Hematopoietic multipotent progenitor cell treated with erythropoietin and hydrocortisone succinate and interleukin-3 and kit ligand, for 6 days (in vitro differentiated cells): Measurements from ENCODE around the gene DVL1.
A peak's percentile ranks its signal among the peaks of the same experiment; 100 is the strongest.
"Not testable (repeated sequence)": the region's sequence is repeated elsewhere in the genome, so short reads cannot be mapped to it uniquely, and the experiment has no call there.

Experiments
- DNase-seq: peaks from one replicate; pipeline ENCODE4 v3.0.0-alpha.2; 2015

Gene DVL1

GRCh38 chr1:1349256-1350012, at the start of gene DVL1:
Gene DVL1, minus strand, starts transcription at chr1:1349418. Its CDS starts 353 bp downstream, at chr1:1349065.
- DNase-seq: peak; percentile 71

GRCh38 chr1:1398677-1399186, 49.5 kb upstream of the DVL1 start:
- no peak for DNase-seq

- DNase-seq: peak; percentile 64
Measured at GRCh38 chr1:1397839-1398523, 48.8 kb upstream of the DVL1 start.

- DNase-seq: no peak
Measured at GRCh38 chr1:1395166-1395565, 45.9 kb upstream of the DVL1 start.

- DNase-seq: no peak
Measured at GRCh38 chr1:1394116-1394515, 44.9 kb upstream of the DVL1 start.

- no peak for DNase-seq
Measured at GRCh38 chr1:1393428-1393827, 44.2 kb upstream of the DVL1 start.

- no peak for DNase-seq
Measured at GRCh38 chr1:1393014-1393413, 43.8 kb upstream of the DVL1 start.

DNA sequence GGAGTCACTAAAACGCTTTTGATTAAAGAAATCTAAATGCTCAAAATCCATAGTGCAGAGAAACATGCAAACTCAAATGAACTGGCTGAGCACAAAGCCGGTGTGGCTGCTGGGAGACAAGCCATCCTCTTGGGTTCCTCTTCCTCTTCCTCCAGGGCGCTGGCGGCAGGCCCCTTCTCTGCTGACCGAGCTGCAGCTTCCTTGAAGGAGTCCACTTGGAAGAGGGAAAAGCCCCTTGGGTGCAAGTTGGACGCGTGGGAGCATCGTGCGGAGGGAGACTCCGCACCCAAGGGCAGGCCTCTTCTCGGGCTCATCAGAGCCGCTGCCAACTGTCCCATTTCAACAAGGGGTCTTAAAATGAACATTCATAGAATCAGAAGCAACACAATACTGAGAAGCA, 42.0 kb upstream of the DVL1 start:
- no peak for DNase-seq

DNA sequence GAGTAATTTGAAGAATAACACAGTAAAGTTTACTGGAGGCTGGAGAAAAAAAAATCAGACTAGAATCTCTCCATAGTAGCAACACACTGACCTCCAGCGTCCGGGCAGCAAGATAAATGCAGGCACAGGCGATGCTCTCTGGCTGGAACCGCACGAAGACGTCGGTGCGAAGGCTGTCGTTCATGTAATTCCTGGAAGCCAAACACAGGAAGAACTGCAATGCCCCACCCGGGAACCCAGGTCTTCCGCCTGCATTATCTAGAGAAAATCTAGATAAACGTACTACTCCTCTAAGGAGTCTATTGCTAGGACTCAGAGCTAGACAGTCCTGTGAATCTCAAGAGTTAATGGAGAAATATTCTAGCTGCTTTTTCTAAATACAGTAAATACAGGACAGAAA, 41.5 kb upstream of the DVL1 start:
- no peak for DNase-seq

- DNase-seq: no peak
Measured at GRCh38 chr1:1388078-1388472, 38.9 kb upstream of the DVL1 start.

DNA sequence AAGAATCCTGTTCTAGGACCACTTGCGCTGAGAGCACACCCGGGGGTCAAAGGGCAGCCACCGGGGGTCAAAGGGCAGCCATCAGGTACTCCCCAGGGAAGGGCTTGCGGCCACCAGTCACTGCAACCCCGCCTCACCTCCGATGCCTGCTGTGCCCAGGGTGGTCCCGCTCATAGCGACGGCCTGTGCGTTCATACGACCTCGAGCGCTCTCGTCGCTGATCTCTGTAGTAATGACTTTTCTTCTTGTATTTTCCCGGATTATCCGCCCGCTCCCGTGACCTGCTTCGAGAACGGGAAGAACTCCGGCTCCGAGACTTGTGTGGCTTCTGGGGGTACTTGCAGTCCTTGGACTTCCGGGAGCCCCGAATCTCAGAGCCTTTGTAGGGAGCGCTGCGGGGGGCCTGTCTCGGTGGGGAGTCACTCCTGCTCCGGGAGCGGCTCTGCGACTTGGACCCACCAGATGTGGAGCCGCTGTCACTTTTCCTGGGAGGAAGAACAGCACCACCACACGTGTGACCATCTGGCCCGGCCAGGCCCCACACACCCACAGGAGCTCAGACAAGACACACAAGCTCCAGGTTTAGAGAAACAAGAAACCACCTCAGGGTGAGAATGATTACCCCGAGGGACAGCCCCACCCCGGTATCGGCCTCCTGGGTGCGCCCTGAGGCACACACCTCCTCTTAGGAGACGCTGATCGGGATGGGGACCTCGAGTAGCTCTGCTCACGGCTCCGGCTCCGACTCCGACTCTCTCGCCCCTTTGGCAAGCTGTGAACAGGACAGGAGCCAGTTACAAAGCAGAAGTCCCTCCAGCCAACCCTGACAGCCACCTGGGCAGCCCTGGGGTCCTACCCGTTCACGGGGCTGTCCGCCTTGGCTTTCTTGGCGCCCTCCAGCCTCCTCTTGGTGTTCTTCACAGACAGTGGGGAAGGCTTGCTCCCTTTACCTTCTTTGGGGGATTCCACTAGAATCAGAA, 38.2 kb upstream of the DVL1 start:
- no peak for DNase-seq

DNA sequence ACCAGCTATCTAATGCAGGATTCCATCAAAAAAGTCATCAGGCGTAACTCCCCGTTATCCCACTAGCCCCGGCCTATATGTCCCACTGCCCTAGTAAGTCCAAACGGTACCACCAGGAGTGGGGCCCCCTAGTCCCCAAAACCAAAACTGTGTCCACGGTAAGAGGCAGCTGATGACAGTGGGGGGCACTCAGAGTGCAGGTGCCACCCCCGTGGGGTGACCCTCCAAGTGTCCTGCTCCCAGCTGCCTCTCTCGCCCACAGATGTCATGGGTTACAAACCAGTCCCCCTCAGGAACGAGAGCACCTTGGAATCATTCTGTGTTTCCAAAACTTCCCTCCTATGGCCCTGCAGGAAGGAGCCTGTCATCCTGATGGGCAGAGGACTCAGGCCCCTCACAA, 36.7 kb upstream of the DVL1 start:
- no peak for DNase-seq

- not testable (repeated sequence) for DNase-seq
Measured at GRCh38 chr1:1385339-1385738, 36.1 kb upstream of the DVL1 start.

DNA sequence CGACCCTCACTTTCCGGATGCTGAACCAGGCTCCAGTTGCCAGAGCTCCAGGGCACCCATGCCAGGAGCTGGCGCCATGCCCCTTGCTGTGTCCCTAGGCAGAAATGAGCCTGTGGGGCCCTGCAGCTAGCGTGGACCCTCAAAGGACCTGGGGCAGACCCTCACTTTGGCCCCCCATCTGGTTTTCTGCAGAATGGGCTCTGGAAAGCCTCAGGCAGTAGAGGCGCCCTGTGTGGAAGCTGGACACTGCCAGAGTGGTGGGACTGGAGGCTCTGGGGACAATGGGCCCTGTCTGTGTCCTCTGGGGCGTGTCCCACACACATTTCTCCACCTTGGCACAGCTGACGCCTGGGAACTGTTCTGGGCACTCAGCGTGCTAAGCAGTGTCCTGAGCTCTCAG, 32.1 kb upstream of the DVL1 start:
- no peak for DNase-seq

GRCh38 chr1:1380860-1381259, 31.6 kb upstream of the DVL1 start:
- DNase-seq: no peak

- no peak for DNase-seq
Measured at GRCh38 chr1:1377540-1378205, 28.5 kb upstream of the DVL1 start.

- DNase-seq: no peak
Measured at GRCh38 chr1:1376551-1377226, 27.5 kb upstream of the DVL1 start.

DNA sequence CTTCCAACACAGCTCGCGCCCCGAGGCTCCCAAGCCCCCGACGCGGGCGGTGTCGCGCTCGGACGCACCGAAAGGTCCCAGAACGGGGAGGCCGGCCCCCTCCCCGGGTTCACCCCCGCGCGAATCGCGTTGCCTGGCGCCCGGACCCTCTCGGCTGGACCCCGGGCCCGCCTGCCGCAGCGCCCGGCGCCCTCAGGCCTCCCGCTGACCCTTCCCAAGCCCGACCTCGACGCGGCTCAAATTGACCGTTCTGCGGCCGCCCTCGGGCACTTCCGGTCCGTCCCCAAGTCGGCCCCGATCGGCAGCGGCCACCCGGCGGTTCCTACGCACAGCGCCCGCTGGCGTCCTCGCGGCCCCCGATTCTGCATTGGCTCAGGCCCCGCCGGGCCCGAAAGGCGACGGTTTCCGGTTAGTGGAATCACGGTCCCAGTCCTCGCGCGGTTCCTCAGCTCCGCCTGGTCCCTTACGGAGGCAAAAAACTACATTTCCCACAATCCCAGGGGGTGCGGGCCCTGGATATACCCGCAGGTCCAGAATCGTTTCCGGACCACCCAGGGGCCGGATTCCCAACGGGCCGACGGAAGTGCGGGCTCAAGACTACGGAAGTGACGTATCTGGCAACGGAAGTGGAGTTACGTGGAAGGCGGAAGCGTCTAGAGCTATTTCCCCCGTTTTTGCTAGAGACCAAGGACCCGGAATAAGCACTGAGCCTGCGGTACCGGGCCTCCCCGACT, 25.9 kb upstream of the DVL1 start, which contains the start of gene AURKAIP1:
Gene AURKAIP1, minus strand, starts transcription at position 279 of the 734 bp plus-strand sequence. CDS start 451 bp downstream, outside the sequence.
- peak; percentile 99 for DNase-seq

DNA sequence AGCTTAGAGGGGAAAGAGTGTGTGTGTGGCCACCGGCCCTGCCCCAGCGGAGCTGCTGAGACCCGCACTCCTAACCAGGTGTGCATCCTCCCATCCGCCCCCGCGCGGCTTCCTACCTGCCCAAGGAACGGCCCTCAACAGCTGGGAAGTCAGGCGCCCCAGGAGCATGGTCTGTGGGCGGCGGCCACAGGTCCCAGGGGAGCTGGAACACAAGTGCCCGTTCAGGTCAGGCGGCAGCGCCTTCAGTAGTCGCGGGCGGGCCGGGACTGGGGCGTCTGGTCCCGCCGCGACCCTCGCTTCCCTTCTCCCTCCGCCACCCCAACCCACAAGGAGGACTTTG, 25.3 kb upstream of the DVL1 start:
- DNase-seq: peak; percentile 44

DNA sequence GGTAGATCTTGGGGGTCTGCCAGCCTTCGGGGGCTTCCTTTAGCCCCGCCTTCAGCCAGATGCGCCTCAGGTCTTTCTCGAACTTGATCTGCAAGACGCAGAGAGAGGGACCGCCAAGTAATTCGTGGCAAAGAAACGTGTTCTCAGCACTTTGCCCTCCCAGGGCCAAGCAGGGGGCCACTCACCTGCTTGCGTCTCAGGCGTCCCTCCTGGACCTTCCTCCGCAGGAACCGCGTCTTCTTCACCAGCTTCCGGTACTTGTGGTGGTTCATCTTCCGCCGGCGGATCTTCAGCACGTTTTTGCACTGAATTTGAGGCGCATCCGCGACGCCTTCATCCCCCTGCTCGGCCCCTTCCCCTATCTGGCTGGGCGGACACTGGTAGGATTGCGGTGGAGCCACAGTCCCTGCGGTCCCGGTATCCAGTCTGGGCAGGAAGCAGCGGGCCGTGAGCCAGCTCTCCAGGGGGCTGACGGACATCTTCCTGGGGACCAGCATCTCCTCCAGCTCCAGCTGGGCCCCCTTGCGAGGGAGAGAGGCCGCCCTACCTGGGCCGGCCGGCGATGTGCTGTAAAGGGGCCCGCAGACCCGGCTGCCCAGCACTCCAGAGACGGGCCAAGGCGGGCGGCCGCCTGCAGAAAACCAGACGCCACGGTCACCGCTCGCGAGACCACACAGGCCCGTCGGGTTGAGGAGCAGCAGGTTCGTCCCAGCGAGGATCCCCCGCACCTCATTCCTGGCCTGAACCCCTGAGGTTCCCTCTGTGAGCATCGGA, 24.8 kb upstream of the DVL1 start:
- DNase-seq: no peak
